H1 (cell line): ENCODE data around the gene TMEM266. TPM values are rescaled to one million over a fixed set of nuclear protein-coding genes. Genes with fewer than 3 reads are reported as not detected.

Experiments
- EZH2 ChIP-seq: fragments of 200-600 bp; sonication (generic); IDR thresholded peaks from 2 replicates; pipeline ENCODE4 v1.7.1; 2012; ENCODE audit warnings: low read depth, mild to moderate bottlenecking, moderate library complexity, low read length, inconsistent platforms; ENCODE audit not compliant: severe bottlenecking
- SP4 ChIP-seq: IDR thresholded peaks from 2 replicates; pipeline ENCODE4 v1.6.1; 2012; ENCODE audit warnings: low read length, inconsistent platforms
- polyA plus RNA-seq, 7 experiments: library from polyadenylated mRNA; depleted of rRNA in 3 of 7; stranded (reverse) in 5 of 7; unstranded in 2 of 7; fragments of >200 nt in 5 of 7; fragments of 200-250 nt in 2 of 7; gene quantifications; 1 replicate in 5 of 7; 2 replicates in 1 of 7; 4 replicates in 1 of 7; pipeline versions ENCODE4 v1.2.1 to v1.2.3, GENCODE V29; 2011 to 2013; ENCODE audit warnings: missing spikeins in 2 of 7, mixed read lengths in 2 of 7
- total RNA-seq: library from RNA; stranded (reverse); fragmentation: NEBNext Ultra II Directional; extraction: Animal tissue kit (Norgen Biotek cat#: 25700); gene quantifications from 2 replicates; pipeline ENCODE4 v1.2.1, GENCODE V29; 2021

Gene TMEM266
- total and polyA plus RNA-seq, 2 of the 8 experiments (the other 6 are each of a cell fraction or from before 2014, with no cell fraction given), result 2.6 TPM

- no peak for TF ChIP-seq EZH2
- no peak for TF ChIP-seq SP4
Observed at GRCh38 chr15:76152197-76152596, 92.4 kb downstream of the TMEM266 start (continued).
